Lung microvascular endothelial cell (primary cell): ENCODE results near the gene NHLRC4. TPM values are rescaled to one million over a fixed set of nuclear protein-coding genes. Genes with fewer than 3 reads are reported as not detected.
"Not testable (repeated sequence)": the region's sequence is repeated elsewhere in the genome, so short reads cannot be mapped to it uniquely, and the experiment has no call there.

Experiments used
- DNase-seq, 2 donors: peaks; one replicate each; pipeline versions ENCODE4 v3.0.0 to v3.0.0-alpha.2; 2010; ENCODE audit warnings: low read depth in 2 of 2
- total RNA-seq: library from RNA; depleted of rRNA; stranded (reverse); fragments of >200 nt; gene quantifications from 2 replicates; pipeline ENCODE4 v1.2.1, GENCODE V29; 2014

NHLRC4 gene
- total RNA-seq, 1 donor from 2014 or later: 2.4 TPM

DNA sequence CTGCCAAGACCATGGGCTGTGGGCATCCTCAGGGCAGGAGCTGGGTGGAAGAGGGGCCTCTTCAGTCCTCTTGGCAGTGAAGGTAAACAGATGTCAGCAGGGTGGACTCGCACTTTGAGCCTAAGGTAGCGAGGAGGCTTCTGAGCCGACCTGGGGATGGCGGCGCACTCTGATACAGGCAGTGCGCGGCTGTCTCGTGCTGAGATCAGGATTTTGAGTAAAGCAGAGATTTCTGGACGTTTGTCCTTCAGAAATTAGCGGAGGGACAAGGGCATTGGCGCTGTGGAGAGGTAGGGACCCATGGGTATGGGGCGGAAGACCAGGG lies 29.9 kb downstream of the NHLRC4 start:
- DNase-seq: no peak

DNA sequence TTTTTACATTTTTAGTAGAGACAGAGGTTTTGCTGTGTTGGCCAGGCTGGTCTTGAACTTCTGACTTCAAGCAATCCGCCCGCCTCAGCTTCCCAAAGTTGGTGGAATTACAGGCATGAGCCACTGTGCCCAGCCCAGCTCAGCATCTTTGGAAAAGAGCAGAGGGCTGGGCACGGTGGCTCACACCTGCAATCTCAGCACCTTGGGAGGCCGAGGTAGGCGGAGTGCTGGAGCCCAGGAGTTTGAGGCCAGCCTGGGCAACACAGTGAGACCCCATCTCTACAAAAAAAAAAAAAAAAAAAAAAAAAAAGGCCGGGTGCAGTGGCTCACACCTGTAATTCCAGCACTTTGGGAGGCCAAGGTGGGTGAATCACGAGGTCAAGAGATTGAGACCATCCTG lies 30.9 kb downstream of the NHLRC4 start:
- not testable (repeated sequence) for DNase-seq

DNA sequence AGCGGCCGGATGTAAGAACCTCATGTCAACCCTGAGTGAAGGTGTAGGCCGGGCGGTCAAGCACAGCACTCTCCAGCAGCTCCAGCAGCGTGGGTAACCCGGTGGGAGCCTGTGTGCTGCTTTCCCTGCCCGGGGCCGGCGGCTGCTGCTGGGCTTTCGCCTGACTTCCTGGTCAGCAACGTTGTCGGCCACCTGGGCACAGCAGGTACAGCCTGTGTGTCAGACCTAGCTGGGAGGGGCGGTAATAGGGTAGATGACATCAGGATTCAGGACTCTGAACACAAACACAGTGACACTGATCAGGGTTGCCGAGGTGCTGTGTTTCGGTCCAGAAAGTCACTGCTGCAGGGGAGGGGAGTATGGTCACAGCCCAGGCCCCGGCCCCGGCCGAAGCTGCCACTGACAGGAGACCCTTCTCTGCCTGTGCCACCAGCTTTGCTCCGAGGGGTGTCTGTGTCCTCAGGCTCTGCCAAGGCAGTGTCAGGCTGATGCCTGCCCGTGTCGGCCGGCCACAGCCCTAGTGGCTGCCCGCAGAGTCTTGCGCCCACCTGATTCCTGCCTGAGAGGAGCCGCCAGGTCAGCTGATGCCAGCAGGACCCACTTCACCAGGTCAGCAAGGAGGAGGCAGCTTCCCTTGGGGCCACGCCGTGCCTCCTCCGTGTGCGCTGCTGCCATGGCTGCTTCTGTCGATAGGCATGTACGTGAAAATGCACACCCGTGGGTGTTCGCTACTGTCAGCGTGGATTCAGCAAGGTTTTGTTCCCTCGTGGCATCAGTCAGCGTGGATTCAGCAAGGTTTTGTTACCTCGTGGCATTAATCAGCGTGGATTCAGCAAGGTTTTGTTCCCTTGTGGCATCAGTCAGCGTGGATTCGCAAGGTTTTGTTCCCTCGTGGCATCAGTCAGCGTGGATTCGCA lies 32.3 kb downstream of the NHLRC4 start:
- DNase-seq: no peak

DNA sequence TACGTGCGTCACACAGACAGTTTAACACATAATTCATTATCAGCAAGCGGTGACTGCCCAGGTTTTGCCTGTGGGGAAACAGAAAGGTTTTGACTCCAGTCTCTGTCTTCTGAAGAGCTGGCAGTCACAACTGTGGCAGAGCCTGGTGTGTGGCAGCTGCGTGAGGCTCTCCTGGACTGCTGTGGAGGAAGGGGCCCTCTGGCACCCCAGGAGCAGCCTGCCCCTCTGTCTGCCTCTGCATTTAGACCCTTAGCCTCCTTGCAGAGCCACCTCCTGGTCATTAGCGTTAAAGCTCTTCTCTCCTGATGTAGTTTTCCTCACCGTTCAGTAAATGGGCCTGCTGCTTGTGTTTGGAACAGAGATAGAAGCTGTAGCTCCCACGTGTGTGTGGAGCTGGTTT lies 34.0 kb downstream of the NHLRC4 start:
- peak in 1 of 2 donors; percentile 46 for DNase-seq

DNA sequence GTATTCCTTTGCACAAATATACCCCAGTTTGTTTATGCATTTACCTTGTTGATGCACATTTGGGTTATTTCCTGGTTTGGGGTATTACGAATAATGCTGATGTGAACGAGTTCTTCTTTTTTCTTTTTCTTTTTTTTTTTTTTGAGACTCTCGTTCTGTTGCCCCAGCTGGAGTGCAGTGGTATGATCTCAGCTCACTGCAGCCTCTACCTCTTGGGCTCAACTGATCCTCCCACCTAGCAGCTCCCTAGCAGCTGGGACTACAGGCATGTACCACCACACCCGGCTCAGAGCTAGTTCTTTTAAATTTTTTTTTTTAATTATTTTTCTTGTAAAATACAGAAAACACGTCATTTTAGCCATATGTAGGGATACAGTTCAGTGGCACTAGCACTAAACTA lies 37.1 kb downstream of the NHLRC4 start:
- no peak for DNase-seq

DNA sequence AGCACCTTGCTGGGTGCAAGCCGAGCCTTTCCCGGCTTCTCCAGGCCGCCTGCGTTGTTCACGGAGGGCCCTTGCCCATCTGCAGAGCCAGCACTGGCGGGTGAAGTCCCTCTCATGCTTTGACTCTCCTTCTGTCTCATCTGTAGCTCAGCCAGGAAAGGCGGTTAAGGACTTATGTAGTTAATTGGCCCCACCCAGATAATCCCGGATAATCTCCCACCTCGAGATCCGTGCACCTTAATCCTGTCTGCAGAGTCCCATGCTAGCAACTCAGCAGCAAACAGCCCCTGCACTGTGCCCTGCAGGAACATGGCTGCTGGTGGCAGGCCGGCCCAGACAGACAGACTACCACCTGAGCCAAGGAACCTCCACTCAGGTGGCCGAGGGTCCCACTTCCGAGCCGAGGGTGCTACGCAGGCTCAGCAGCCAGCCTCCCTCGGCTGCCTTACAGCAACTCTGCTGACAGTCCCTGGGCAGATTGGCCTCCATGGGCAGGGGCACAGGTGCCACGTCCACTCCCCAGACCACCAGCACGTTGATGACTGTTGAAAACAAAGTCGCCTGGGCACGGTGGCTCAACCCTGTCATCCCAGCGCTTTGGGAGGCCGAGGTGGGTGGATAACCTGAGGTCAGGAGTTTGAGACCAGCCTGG lies 40.0 kb downstream of the NHLRC4 start:
- no peak for DNase-seq

DNA sequence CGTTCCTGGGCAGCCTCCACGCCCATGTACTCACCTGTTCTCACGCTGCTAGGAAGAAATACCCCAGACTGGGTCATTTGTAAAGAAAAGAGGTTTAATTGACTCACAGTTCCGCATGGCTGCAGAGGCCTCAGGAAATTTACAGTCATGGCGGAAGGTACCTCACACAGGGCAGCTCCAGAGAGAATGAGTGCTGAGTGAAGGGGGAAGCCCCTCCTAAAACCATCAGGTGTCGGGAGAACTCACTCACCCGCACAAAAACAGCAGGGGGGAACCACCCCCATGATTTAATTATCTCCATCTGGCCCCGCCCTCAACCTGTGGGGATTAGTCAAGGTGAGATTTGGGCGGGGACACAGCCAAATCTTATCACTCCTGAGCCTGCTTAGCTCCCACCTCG lies 41.2 kb downstream of the NHLRC4 start:
- no peak for DNase-seq

DNA sequence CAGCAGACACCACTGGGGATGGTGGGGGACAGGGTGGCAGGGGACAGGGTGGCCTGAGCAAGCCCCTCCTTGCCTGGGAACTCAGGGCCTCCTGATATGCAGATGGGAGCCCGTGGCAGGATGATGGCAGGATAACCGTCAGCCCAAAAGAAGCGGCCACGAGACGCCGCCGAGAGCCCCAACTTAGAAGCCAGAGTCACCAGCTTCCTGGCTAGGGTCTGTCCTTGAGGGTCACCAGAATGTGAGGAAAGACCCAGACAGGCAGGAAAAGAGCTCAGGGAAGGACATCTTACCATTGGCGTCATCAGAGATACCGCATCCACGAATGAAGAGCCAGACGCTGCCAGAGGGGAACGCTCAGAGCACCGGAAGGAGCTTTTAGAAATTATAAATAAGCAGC lies 42.5 kb downstream of the NHLRC4 start:
- no peak for DNase-seq

DNA sequence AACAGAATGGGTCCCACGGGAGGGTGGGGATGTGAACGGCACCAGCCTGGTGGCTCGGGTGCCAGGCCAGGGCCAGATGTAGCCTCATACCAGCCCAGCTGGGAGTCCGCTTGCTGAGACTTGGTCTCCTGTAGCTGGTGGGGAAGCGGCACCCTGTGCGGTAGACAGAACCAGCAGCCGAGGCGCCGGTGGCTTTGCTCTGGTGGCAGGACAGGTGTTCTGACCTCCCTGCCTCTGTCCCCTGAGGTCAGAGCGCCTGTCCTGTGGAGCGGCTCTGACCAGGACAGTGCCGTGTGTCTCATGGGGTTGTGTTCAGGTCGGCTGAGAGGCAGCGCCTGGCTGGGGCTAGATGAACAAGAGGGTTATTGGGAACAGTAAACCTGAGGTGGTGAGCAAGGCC lies 43.2 kb downstream of the NHLRC4 start:
- no peak for DNase-seq

DNA sequence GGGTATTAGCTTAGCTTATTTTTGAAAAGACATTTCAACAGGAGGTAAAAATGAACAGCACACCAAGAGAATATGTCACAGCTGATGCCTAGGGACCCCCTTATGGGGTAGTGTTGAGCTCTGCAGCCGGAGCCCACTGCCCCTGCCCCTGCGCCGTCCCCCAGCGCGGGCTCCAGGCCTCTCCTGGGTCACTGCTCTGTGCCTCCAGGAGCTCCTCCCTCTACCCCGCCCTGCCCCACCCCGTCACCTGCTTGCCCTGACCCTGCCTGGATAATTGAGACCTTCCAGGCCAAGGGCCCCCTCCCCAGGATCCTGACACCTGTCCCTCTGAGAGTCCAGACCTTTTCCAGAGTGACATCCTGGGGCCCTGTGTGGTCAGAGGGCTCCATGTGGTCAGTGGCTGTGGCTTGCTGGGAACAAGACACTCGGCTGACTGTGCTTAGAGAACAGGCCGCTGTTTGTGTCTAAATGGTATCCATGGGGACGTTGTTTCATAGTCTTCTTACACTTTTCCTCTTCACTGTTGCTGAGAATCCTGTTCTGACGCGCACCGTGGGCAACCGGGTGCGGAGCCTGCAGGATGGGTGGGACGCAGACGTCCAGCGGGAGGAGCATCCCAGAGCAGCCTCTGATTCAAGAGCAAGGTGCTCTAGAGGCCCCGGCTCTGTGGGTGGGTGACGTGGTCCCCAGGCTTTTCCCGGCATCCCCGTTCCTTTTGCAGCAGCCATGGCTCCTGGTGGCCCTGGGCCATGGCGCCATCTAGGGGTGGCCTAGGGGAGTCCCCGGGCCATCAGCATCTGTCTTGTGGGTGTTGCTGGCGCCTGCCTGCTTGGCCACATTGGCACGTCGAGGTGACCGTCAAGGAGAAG lies 43.9 kb downstream of the NHLRC4 start:
- DNase-seq: peak; percentile 50 to 65

DNA sequence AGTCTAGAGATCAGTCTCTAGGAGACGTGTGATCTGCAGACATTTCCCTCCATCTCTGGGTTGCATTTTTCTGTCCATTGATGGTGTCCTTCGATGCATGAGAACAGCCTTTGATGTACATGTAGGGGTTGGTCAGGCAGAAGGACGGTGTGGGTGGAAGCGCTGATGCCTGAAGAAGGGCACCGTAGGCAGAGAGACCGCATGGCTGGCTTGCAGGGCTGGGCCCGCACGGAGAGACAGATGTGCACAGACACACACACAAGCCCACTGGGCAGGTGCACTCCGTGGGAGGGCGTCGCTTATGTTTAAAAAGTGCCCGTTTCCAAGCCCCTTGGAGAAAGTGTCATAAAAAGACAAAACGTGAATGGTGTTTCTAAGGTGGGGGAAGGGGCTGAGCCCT lies 48.3 kb downstream of the NHLRC4 start:
- no peak for DNase-seq

DNA sequence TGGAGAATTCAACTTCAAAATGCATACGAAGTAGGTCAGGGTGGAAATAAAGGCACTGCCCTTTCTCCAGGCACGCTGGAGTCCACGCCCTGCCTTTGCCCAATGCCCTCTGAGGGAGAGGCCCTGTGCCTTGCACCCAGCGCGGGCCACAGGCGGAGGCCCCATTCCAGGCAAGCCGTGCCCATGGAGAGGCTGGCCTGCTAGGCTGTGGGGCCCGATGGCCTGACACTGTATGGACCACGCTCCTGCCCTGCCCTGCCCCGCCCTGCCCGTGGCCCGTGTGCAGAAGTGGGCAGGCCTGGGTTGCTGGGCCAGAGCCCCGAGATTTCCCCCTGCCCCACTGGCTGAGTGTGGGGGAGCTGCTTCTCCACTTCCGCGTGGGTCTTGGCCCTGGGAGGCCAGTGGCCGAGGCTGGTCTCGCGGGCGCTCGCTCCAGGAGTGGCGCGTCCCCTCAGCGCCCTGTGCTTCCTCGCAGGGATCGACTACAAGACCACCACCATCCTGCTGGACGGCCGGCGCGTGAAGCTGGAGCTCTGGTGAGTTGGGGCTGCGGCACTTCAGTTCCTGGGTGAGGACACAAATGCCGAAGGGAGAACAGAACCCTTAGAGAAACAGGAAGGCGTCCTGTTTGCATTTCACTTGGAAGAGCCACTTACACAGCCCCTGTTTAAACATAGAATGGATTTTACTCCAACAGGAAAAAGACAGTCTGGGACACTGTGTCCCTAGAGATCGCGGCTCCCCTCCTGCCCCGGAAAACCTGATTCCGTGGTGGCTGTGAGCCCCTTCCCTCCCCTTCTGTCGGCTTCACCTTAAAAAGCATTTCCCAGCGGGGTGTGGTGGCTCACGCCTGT lies 50.2 kb downstream of the NHLRC4 start:
- DNase-seq: no peak

DNA sequence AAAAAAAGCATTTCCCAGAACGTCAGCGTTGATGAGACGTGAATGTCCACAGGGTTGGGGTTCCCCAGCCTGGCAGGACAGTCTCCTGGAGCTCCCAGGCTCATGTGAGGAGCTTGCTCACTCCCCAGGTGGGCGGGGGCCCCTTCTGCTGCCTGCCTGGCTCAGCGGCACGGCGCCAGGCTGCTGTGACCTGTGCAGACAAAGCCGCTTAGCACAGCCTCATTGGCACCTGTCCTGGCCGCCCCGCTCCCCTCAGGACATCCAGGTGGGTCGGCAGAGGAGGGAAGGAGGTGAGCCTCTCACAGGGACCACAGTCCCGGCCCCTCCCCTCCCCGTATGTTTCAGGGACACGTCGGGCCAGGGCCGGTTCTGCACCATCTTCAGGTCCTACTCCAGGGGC lies 51.0 kb downstream of the NHLRC4 start:
- no peak for DNase-seq

Other genes with a start within 250 kb of the NHLRC4 start
- gene AXIN1, start 214.3 kb upstream of the NHLRC4 start, total RNA-seq: 10.2 and 15.9 TPM in 2 replicates
- gene MRPL28, start 196.5 kb upstream of the NHLRC4 start, total RNA-seq: 70.8 and 80.6 TPM in 2 replicates
- 78.7 and 110 TPM in 2 replicates for gene PGAP6, start 185.0 kb upstream of the NHLRC4 start, total RNA-seq
- 30.4 and 55.6 TPM in 2 replicates for gene NME4, start 169.8 kb upstream of the NHLRC4 start, total RNA-seq
- gene DECR2, start 165.1 kb upstream of the NHLRC4 start, total RNA-seq: 9.3 and 12.6 TPM in 2 replicates
- 21.1 and 36.3 TPM in 2 replicates for gene RAB11FIP3, start 141.4 kb upstream of the NHLRC4 start, total RNA-seq
- gene CAPN15, start 39.3 kb upstream of the NHLRC4 start, total RNA-seq: 15.5 and 20.2 TPM in 2 replicates
- gene PRR35, start 6.6 kb upstream of the NHLRC4 start, total RNA-seq: not detected in 2 replicates
- gene PIGQ, start 3.0 kb downstream of the NHLRC4 start, total RNA-seq: 14.2 and 20.2 TPM in 2 replicates
- gene RAB40C, start 23.1 kb downstream of the NHLRC4 start, total RNA-seq: 6.8 and 10.9 TPM in 2 replicates
- under 0.01 and 0.20 TPM in 2 replicates for gene WFIKKN1, start 64.0 kb downstream of the NHLRC4 start, total RNA-seq
- gene METTL26, start 69.3 kb downstream of the NHLRC4 start, total RNA-seq: 64.5 and 74.0 TPM in 2 replicates
- 10.5 and 11.9 TPM in 2 replicates for gene MCRIP2, start 74.8 kb downstream of the NHLRC4 start, total RNA-seq
- 4.2 and 6.1 TPM in 2 replicates for gene WDR90, start 82.4 kb downstream of the NHLRC4 start, total RNA-seq
- gene RHOT2, start 101.1 kb downstream of the NHLRC4 start, total RNA-seq: 20.0 and 25.4 TPM in 2 replicates
- gene RHBDL1, start 108.7 kb downstream of the NHLRC4 start, total RNA-seq: under 0.01 and 0.22 TPM in 2 replicates
- gene STUB1, start 113.4 kb downstream of the NHLRC4 start, total RNA-seq: 90.7 and 113 TPM in 2 replicates
- gene JMJD8, start 117.3 kb downstream of the NHLRC4 start, total RNA-seq: 20.2 and 22.4 TPM in 2 replicates
- gene WDR24, start 123.4 kb downstream of the NHLRC4 start, total RNA-seq: 1.7 and 3.2 TPM in 2 replicates
- gene FBXL16, start 138.8 kb downstream of the NHLRC4 start, total RNA-seq: under 0.01 TPM in 2 replicates
- 13.1 and 28.8 TPM in 2 replicates for gene METRN, start 148.1 kb downstream of the NHLRC4 start, total RNA-seq
- 20.0 and 31.2 TPM in 2 replicates for gene ANTKMT, start 154.1 kb downstream of the NHLRC4 start, total RNA-seq
- 0.40 and 0.44 TPM in 2 replicates for gene CCDC78, start 159.4 kb downstream of the NHLRC4 start, total RNA-seq
- gene HAGHL, start 160.1 kb downstream of the NHLRC4 start, total RNA-seq: 4.4 and 5.4 TPM in 2 replicates
- gene CIAO3, start 174.0 kb downstream of the NHLRC4 start, total RNA-seq: 23.8 and 33.5 TPM in 2 replicates
- gene MSLN, start 193.7 kb downstream of the NHLRC4 start, total RNA-seq: 0.20 TPM in 1 of 2 replicates, not detected in the other
- gene RPUSD1, start 221.4 kb downstream of the NHLRC4 start, total RNA-seq: 16.3 and 19.0 TPM in 2 replicates
- 4.8 and 6.8 TPM in 2 replicates for gene CHTF18, start 221.6 kb downstream of the NHLRC4 start, total RNA-seq
- gene GNG13, start 233.7 kb downstream of the NHLRC4 start, total RNA-seq: not detected in 2 replicates